Stimulated activated CD8-positive, alpha-beta memory T cell treated with anti-CD3 and anti-CD28 coated beads, Interleukin-15, amount 100 ng/mL, for 4 hours (primary cell): ENCODE results near the gene PLCG1.

ENCODE experiments used
- DNase-seq, 2 donors: peaks; one replicate each; pipeline ENCODE4 v3.0.0-alpha.2; 2020; ENCODE audit warnings: low read depth in 2 of 2

PLCG1 gene

DNA sequence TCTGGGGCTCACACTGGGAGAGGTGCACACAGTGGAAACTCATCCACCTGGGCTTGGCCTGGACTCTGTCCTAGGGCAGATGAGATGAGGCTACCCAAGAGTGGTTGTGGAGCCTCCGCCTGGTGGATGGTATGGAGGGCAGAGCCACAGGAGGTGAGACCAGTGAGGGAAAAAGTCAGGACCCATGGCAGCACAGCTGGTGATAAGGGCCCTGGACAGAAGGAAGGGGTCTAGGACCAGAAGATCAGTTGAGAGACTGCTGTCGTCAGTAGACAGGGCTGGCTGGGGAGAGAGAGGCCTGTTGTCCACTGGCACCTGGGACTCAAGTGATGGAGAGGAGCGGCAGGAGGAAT, 29.8 kb downstream of the PLCG1 start:
- no peak for DNase-seq

DNA sequence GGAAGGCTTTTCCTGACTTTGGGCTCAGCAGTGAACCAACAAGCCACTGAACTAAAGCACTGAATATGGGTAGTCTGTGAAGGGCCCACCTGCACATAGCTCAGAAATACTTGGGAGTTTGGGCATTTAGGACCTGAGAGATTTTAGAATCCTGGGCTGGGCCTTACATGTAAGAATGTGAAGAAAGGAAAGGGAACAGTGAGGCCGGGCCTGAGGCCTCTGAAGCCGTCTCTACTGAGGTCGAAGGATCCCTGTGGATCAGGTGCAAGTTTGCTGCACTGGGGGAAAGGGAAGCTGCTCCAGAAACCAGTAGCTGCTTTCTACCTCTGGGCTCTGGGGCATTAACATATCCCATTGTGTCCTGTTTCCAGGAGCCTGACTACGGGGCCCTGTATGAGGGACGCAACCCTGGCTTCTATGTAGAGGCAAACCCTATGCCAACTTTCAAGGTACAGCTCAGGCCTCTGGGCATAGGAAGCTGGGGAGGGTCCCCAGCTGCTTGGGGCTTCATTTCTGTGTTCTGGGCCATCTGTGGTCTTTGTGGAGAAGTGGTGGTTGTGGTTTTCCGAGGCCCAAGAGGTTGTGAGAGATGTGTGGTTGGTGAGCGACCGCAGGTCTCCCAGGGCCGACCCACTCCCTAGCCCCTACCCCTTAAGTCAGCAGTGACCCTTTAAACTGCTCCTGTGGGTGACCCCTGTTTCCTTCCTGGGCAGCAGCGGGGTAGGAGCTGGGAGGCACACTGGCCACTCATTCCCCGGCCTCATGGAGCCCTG, 30.3 kb downstream of the PLCG1 start:
- no peak for DNase-seq

DNA sequence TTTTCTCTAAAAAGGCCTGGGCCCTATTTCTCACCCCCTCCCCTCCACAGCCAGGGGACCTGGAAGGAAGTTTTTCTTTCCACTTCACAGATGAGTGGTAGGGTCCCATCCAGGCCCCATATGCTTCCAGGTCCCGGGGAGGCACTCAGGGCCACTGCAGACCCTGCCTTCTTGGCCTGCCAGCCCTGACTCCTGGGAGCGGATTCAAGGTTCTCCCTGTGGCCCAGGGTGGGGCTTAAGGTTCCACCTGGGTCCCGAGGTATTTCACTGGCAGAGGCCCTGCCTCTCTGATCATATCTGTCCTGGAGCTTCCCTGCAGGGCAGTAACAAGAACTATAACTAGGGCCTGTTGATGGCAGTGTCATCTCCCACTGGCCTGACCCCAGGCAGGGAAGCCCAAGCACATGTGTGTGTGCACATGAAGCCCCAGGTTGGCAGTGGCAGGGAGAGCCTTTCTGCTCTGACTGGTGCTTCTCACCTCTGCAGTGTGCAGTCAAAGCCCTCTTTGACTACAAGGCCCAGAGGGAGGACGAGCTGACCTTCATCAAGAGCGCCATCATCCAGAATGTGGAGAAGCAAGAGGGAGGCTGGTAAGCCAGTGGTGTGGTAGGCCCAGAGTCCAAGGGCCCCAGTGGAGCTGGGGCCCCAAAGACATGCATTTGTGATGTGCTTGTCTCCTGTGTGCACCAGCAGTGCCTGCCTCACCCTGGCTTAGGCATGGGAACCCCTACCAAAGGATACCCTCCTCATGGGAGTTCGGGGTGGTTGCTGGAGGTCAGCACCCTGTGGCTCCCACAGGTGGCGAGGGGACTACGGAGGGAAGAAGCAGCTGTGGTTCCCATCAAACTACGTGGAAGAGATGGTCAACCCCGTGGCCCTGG, 31.2 kb downstream of the PLCG1 start:
- no peak for DNase-seq

DNA sequence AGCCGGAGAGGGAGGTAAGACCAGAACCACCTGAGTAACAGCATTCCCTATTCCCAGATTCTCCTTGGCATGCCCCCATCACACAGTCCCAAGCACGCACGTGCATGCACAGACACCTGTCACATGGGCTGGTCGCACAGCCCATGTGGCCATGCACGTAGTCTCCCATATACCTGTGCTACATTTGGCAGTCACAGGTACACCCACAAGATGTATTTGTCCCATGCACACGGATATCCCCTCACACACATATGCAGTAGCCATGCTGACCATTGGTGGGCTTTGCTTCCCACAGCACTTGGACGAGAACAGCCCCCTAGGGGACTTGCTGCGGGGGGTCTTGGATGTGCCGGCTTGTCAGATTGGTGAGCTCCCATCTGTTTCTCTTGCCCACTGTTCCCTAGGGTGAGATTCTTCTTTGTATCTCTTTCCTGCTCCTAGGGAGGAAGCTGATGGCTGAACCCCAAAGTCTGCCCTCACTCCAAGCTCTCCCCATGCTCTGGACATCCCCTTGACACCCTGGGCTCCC, 31.9 kb downstream of the PLCG1 start:
- DNase-seq, result no peak

DNA sequence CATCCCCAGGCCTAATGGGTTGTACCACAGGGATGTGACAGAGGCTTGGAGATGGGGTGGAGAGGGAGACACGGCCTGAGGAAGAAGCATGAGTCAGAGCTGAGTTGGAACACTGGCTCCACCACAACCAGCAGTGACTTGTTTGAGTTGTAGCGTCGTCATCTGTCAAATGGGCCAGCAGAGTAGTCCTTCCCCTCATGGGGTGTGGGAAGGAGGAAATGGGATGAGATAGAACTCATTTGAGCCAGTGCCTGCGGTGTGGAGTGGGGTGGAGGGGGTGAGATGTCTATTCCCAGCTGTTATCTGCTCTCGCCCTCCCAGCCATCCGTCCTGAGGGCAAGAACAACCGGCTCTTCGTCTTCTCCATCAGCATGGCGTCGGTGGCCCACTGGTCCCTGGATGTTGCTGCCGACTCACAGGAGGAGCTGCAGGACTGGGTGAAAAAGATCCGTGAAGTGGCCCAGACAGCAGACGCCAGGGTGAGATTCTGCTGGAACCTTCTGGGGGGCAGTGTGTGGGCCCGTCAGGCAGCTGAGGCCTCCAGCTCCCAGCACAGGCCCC, 32.5 kb downstream of the PLCG1 start:
- no peak for DNase-seq

DNA sequence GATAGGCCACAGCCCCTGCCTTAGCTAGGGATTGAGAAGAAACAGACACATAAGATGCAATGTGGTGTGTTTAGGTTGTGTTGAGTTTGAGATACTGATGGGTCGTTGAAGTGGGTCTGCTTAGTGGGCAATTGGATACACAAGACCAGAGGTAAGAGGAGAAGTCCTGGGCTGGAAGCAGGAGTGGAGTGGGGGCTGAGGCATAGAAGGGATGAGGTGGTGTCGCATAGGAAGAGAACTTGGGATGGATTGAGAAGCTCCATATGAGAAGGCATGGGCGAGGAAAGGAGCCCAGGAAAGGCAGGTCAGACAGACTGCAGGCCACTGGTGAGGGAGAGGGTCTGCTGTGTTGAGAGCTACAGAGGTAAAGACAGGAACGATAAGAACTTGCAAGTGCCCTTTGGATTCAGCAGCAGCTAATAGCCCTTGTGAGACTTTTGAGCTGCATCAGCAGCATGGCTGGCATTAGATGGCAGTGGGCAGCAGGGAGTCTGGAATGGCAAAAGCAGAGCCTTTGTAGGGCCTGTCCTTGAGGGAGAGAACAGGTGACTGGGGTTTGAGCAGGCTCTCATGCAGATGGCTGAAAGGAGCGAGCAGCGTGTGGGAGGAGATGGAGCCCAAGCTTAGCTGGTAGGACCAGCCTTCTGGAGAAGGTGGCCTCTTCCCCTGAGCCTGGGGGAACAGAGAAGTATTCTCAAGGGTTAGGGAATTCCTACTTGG, 33.2 kb downstream of the PLCG1 start:
- DNase-seq, result no peak

DNA sequence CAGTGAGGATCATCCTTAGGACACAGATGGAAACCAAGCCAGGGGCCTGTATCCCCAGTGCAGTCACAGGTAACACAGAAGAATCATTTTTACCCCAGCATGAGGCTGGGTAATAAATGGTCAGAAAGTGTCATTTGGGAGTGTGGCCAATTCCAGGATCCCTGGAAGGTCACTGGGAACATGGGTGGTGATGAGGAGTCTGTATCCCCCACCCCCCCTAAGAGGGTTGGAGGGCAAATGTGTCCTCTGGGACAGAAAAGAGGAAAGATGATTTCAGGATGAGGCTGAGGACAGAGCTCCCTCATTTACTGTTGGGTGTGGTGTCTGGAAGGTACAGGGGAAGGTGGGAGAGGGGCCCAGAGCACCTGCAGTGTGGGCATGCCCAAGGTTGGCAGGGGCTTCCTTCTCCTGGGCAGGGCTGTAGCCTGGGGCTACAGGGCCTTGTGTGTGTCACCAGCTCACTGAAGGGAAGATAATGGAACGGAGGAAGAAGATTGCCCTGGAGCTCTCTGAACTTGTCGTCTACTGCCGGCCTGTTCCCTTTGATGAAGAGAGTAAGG, 34.5 kb downstream of the PLCG1 start:
- no peak for DNase-seq

DNA sequence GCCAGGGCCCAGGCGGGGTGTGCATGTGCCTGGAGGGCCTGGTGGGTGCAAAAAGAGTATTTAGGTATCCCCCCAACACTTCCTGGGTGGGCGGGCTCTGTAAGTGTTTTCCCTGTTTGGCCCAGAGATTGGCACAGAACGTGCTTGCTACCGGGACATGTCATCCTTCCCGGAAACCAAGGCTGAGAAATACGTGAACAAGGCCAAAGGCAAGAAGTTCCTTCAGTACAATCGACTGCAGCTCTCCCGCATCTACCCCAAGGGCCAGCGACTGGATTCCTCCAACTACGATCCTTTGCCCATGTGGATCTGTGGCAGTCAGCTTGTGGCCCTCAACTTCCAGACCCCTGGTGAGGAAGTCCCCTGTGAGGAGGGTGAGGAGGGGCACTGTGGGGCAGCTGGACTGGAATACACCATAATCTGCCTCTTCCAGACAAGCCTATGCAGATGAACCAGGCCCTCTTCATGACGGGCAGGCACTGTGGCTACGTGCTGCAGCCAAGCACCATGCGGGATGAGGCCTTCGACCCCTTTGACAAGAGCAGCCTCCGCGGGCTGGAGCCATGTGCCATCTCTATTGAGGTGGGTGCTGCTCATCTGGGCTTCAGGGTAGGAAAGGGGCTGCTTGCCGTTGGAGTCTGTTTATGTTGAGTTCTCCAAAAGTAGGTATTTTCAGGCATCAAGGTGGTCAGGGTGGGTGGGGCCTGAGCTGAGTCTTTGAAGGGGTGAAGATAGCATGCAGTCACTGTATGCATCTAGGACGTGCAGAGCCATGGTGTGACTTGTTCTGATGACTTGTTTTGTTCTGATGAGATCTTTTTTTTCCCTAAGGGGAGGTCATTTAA, 35.2 kb downstream of the PLCG1 start:
- DNase-seq, result no peak

DNA sequence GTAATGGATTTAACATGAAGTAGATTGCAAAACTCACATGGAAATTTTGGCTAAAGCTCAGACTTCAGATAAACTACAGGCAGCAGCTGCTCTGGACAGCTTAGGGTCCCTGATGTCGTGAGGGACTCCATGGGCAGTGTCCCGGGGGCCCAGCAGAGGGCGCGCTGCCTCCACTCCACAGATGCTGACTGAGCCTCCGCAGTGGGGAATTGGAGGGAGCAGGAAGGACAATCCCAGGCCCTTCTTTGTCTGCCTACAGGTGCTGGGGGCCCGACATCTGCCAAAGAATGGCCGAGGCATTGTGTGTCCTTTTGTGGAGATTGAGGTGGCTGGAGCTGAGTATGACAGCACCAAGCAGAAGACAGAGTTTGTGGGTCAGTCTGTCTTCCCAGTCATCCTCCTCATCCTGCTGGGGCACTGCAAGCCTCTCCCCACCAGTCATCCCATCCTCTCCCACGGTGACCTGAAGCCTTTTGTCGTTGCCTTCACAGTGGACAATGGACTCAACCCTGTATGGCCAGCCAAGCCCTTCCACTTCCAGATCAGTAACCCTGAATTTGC, 35.9 kb downstream of the PLCG1 start:
- DNase-seq, result peak; percentile 19 to 35

DNA sequence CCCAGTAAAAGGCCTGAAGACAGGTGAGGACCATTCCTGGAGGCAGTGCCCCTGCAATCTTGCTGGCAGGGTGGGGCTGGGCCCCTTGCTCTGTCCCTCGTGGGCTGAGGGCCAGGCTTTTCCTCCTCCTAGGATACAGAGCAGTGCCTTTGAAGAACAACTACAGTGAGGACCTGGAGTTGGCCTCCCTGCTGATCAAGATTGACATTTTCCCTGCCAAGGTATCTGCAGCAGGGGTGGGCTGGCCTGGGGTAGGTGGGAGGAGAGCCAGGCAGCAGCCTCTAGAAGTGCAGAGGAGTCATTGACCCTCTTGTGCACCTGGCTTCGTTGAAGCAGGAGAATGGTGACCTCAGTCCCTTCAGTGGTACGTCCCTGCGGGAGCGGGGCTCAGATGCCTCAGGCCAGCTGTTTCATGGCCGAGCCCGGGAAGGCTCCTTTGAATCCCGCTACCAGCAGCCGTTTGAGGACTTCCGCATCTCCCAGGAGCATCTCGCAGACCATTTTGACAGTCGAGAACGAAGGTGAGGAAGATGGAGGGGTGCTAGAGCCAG, 36.5 kb downstream of the PLCG1 start:
- DNase-seq, result no peak

DNA sequence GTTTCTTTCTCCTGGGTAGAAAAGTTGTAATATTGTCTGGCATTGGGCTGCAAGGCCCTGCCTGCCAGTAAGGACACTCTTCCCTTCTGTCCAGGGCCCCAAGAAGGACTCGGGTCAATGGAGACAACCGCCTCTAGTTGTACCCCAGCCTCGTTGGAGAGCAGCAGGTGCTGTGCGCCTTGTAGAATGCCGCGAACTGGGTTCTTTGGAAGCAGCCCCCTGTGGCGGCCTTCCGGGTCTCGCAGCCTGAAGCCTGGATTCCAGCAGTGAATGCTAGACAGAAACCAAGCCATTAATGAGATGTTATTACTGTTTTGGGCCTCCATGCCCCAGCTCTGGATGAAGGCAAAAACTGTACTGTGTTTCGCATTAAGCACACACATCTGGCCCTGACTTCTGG, 37.0 kb downstream of the PLCG1 start:
- no peak for DNase-seq

DNA sequence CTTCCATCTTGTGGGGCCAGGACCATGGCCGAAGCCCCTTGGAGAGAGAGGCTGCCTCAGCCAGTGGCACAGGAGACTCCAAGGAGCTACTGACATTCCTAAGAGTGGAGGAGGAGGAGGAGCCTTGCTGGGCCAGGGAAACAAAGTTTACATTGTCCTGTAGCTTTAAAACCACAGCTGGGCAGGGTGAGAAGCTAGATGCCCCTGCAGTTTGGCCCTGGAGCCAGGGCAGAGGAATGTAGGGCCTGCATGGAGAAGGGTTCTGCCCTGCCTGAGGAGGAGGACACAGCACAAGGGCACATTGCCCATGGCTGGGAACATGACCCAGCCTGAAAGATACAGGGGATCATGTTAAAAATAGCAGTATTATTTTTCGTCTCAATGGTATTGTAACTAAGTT, 37.4 kb downstream of the PLCG1 start:
- no peak for DNase-seq

DNA sequence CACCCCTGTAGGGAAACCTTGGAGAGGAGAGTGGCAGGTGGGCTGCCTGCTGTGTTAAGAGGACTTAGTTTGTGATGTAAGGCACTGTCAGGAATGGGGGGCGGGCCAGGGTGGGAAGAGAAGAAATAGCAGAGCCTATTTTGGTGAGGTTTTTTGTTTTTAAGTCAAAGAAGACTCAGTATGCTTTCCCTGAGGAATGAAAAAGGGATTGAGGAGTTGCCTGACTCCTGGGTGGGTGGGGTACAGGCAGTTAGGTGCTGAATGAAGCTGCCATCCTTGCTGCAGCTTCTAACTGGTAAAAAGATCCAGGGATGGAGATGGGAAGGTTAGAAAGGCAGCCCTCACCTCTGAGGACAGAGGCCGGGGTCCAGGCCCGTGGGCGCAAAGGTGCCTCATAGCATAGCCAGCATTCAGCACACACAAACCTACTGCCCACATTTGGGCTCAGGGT, 37.9 kb downstream of the PLCG1 start:
- DNase-seq, result no peak

DNA sequence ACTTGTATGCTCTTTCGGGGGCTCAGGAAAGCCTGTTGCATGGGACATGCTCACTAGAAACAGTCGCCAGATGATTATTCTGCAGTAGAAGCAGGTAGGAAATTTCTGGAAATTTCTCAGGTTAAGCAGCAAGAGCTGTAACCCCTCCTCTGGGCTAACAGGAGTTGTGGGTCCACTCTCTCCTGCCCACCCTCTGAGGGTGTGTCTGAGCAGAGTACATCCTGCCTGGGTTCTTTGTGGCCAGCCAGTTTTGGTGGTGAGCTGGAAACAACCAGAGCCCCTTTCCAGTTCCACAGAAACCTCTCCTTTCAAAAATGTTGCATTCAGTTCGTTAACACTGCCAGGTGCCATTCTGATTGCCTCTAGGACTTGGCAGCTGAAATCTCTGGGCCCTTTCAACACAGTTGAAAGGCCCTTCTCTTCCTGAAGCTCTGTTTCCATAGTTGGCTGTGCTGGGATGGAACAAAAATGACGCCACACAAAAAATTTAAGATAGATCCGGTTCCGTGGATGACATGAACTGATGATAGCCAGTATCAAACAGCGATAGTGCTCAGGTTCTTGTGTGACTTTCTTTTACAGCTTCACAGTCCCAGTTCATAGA, 38.5 kb downstream of the PLCG1 start:
- no peak for DNase-seq

DNA sequence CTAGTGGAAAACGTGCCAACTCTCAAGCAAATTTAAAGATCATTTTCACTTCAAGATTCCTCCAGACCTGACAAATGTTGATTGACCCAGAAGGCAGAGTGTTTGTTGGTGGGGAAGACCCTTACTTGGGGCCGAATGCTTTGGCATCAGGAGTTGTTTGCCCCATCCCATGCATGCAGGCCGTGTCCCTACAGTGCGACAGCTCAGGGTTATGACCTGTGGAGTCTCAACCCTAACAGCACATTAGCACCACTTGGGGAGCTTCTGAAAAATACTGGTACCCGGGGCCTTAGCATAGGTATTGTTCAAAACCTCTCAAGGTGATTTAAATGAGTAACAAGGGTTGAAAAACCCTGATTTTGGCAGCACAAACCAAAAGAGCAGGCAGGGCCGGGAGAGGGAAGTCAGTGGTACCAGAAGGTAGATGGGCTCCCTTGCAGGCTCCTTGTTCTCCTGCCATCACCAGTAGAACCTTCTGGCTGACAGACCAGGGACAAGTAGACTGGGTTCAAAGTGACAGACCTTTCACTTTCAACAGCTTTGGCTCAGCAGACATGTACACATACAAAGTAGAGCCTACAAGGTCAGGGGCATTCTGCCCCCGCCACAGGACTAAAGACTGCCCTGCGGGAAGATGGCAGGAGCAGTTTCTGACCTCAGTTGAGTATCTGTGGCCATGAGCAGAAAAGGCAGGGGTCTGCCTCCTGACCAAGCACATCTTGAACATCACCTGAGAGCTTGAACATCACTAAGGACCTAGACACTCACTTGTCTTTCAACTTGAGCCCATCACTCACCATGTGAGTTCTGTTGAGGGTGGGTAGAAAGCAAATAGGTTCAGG, 39.6 kb downstream of the PLCG1 start:
- DNase-seq, result no peak

DNA sequence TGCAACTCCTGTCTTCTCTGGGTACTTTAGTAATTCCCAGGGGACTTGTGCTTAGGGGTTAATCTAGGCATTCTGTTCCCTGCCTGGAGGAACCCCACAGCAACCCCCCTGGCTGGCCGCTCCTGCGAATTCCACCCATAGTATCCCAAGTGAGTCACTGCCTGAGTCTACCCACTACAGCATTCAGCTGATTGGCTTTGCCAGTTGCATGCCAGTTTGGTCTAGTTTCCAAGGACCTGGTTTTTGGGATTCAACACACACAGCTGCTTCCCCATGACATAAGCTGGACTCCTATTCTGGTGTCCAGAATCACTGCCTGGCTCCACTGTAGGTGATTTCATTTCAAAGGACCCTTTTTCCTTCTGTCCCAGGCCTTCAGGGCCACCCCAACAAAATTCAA, 40.3 kb downstream of the PLCG1 start:
- DNase-seq, result no peak

DNA sequence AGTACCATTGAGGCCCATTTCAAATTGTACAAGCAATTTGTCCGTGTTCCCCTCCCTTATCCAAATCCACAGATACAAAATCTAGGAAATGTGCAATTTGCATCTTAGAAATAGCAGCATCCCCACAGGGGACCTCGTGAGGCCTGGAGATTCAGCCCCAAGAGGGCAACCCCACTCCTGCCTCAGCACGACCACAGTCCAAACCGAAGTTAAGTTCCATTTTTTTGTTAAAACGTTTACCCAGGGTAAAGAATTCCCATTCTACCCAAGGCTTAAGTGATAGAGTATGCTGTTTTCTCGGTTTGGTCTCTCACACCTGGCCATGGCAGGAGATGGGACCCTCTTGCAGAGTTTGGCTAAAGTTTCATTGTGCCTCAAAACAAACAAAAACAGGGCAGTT, 41.2 kb downstream of the PLCG1 start:
- no peak for DNase-seq

DNA sequence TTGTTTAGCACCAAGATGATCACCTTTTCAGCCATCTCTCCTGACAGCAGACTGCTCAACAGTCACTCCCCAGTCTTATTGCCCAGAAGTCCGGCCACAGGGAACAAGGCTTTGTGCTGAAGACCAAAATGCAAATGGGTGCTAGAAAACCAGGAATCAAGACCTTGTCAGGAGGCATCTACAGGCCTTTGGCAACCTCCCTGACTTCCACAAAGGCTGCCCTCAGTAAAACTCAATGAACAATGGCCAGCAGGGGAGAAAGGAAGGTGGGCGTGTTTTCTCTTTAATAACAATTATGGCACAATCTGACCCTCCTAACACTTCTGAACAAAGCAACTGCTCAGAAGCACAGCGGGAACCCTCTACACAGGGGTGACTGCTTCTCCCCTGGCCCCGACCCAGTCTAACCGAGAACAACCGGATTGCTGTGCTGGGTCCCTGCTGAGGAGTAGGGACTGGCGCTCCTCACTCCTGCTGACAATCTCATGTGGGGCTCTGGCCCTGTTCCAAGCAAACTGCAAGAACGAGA, 41.6 kb downstream of the PLCG1 start:
- DNase-seq, result no peak
